GM12801 (cell line): ENCODE measurements around the gene PROB1.

Source experiments
- CTCF ChIP-seq: IDR thresholded peaks from one replicate; pipeline ENCODE4 v1.5.1; 2011; ENCODE audit warnings: control low read depth; ENCODE audit not compliant: insufficient read length; ENCODE audit errors: extremely low read depth

The PROB1 gene

DNA sequence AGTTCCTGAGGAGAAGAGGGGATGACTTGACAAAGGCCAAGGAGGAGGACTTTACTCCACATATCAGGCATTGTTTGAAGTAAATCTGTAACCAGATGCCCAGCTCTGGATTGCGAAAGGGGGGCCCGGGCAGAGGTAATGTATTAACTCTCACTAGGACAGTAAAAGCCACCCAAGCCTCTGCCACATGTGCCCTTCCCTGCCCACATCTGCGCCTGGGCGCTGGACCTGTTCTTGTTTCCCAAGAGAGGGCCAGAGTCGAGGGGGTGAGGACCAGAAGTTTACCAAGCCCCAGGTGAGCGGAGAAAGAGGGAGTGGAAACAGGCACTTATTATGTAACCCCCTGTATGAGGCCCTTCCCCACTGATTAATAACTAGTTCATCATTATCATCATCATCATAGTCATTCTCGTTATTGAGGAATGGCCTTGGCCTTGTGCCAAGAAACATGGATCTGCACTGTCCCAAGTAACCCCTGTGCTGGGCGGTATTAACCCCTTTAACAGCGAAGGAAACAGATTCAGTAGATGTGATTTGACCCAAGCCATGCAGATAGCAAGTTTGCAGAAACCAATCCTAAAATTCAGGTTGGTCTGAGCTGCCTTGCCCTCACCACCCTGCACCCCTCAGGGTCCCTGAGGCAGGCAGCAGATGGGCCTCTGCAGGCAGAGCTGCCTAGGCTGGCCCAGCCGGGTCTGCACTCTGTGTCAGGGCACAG, 11.5 kb downstream of the PROB1 start, which contains the start of gene SLC23A1:
TSS of gene SLC23A1 (minus strand) at position 23 of the 718 bp plus-strand sequence. CDS start 44 bp downstream, outside the sequence.
- no peak for TF ChIP-seq CTCF

DNA sequence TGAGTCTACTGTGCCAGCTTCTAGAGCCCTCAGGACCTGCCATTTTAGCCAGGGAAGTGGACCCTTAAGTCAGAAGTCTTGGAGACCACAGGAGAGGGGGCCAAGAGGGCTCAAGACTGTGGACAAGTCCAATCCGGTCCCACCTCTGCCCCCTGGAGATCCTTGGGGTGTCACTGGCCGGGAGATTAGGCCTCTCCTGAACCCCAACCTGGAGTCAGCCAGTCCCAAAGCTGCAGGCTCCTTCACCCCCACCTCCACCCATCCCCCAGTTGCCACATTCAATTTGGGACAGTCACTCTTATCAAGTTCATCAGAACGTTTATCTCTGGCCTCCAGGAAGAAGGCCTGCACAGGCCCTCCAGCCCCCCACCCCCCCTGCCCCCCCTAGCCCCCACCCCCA, 12.1 kb downstream of the PROB1 start:
- no peak for TF ChIP-seq CTCF

GRCh38 chr5:139381837-139382761, 12.8 kb downstream of the PROB1 start:
- TF ChIP-seq CTCF = no peak

- TF ChIP-seq CTCF = no peak
Measured at GRCh38 chr5:139379626-139380449, 15.1 kb downstream of the PROB1 start.

- TF ChIP-seq CTCF = no peak
Measured at GRCh38 chr5:139378941-139379361, 16.0 kb downstream of the PROB1 start.

DNA sequence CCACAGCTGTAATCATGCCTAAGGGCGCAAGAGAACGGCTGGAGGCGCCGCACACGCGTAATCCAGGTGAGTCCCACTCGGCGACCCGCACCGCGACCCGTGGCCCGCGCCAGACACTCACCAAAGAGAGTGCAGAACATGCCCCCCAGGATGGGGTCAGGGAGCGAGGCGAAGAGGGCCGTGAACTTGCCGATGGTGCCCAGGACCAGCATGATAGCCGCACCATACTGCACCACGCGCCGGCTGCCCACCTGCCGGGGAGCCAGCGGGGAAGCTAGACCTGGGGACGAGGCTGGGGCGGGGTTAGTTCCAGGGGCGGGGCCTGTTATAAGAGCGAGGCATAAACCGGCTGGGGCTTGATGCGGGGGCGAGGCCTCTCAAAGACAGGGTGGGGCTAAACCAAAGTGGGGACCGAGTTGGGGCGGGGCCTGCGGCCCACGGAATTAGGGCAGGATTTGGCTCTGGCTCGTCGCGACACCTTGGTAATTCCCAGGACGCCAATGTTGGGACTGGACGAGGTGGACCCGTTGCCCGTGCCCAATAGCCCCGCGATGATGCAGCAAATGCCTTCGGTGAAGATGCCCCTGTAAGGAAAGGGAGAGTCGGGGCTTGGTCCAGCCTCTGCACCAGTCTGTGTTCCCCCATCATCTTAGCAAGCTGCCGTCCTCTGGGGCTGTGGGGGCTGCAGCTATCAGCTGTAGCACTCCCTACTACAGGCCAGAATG, 16.6 kb downstream of the PROB1 start:
- TF ChIP-seq CTCF = no peak
